GM12892 (cell line): ENCODE data around the gene EXD3.

Source experiments
- POLR2A ChIP-seq: IDR thresholded peaks from 2 replicates; pipeline ENCODE4 v1.6.1; 2011; ENCODE audit warnings: low read depth, low read length, control low read depth
- POLR2AphosphoS5 ChIP-seq: IDR thresholded peaks from 2 replicates; pipeline ENCODE4 v1.6.1; 2011; ENCODE audit warnings: low read depth, low read length, control low read depth

DNA sequence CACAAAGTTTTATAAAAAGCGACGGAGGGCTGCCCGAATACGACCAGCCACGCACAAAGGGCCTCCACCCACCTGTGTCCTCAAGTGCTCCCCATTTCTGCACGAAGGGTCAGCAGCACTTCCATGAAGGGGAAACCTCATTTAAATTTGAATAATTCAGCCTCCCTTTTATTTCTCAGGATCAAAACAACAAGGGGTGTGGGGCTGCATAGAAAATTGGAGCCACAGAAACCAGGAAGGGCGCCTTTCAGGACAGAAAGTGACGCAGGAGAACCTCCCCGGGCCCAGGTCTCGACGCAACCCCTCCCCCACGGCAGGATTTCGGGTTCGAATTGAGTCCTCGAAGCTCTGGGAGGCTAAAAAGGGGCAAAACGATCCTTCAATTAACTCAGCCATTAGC lies 123.0 kb downstream of the EXD3 start:
- TF ChIP-seq POLR2A (no peak), POLR2AphosphoS5 (no peak)
